Amniotic epithelial cell (primary cell): ENCODE measurements around the gene PREX1.
A peak's percentile ranks its signal among the peaks of the same experiment; 100 is the strongest.

Source experiments
- DNase-seq: peaks from one replicate; pipeline ENCODE4 v3.0.0-alpha.2; 2010; ENCODE audit warnings: low read depth

The PREX1 gene

GRCh38 chr20:48826069-48826468 lies 1.7 kb downstream of the PREX1 start:
- DNase-seq: no peak

- DNase-seq: no peak
These were observed 2.3 kb downstream of the PREX1 start for GRCh38 chr20:48825566-48825920.

- DNase-seq: no peak
These were observed 2.8 kb downstream of the PREX1 start for GRCh38 chr20:48824830-48825565.

- peak; percentile 59 for DNase-seq
These were observed 3.8 kb downstream of the PREX1 start for GRCh38 chr20:48823960-48824498.

- DNase-seq: no peak
These were observed 4.3 kb downstream of the PREX1 start for GRCh38 chr20:48823476-48823875.

- DNase-seq: no peak
These were observed 4.9 kb downstream of the PREX1 start for GRCh38 chr20:48822879-48823385.

GRCh38 chr20:48822178-48822577 lies 5.6 kb downstream of the PREX1 start:
- no peak for DNase-seq

GRCh38 chr20:48821261-48821920 lies 6.4 kb downstream of the PREX1 start:
- no peak for DNase-seq

GRCh38 chr20:48820649-48820973 lies 7.2 kb downstream of the PREX1 start:
- no peak for DNase-seq

- DNase-seq: peak; percentile 85
These were observed 7.8 kb downstream of the PREX1 start for GRCh38 chr20:48819821-48820648.

GRCh38 chr20:48819089-48819488 lies 8.7 kb downstream of the PREX1 start:
- DNase-seq: no peak

GRCh38 chr20:48818481-48818987 lies 9.3 kb downstream of the PREX1 start:
- no peak for DNase-seq

- no peak for DNase-seq
These were observed 9.8 kb downstream of the PREX1 start for GRCh38 chr20:48818031-48818370.

GRCh38 chr20:48817367-48818030 lies 10.3 kb downstream of the PREX1 start:
- DNase-seq: no peak

GRCh38 chr20:48816282-48817205 lies 11.3 kb downstream of the PREX1 start:
- DNase-seq: no peak

- DNase-seq: no peak
These were observed 12.3 kb downstream of the PREX1 start for GRCh38 chr20:48815537-48815936.

- no peak for DNase-seq
These were observed 13.2 kb downstream of the PREX1 start for GRCh38 chr20:48814633-48815032.

GRCh38 chr20:48813930-48814546 lies 13.8 kb downstream of the PREX1 start:
- DNase-seq: no peak

GRCh38 chr20:48813446-48813747 lies 14.4 kb downstream of the PREX1 start:
- no peak for DNase-seq

- no peak for DNase-seq
These were observed 15.0 kb downstream of the PREX1 start for GRCh38 chr20:48812600-48813445.
